DND-41 (cell line): ENCODE measurements around the gene KCNMA1.
A peak's percentile ranks its signal among the peaks of the same experiment; 100 is the strongest.

Source experiments
- ATAC-seq: fragments of 200-7000 bp; cut with Tn5 transposase; 3 replicates; pipeline ENCODE4 v1.9.1; 2021; ENCODE audit warnings: low read depth; ENCODE audit not compliant: insufficient read depth
- DNase-seq: peaks from one replicate; pipeline ENCODE4 v3.0.0-alpha.2; 2020
- H2AFZ ChIP-seq: 2 replicates; pipeline ENCODE4 v1.6.0; 2012; ENCODE audit warnings: low read depth, low read length
- H3K27ac ChIP-seq: 2 replicates; pipeline ENCODE4 v1.5.1; 2012; ENCODE audit warnings: low read length, inconsistent platforms
- H3K27me3 ChIP-seq: fragments of 200-600 bp; sonication (generic); 2 replicates; pipeline ENCODE4 v1.6.0; 2012; ENCODE audit warnings: low read length, mild to moderate bottlenecking, inconsistent platforms; ENCODE audit not compliant: insufficient read depth, poor library complexity
- H3K36me3 ChIP-seq: 2 replicates; pipeline ENCODE4 v1.5.1; 2012; ENCODE audit warnings: low read length, inconsistent platforms; ENCODE audit not compliant: insufficient read depth
- H3K4me1 ChIP-seq: 2 replicates; pipeline ENCODE4 v1.5.1; 2012; ENCODE audit warnings: mild to moderate bottlenecking, low read length; ENCODE audit not compliant: insufficient read depth
- H3K4me2 ChIP-seq: 2 replicates; pipeline ENCODE4 v1.6.0; 2012; ENCODE audit warnings: mild to moderate bottlenecking, moderate library complexity, low read length, inconsistent platforms; ENCODE audit not compliant: insufficient read depth
- H3K4me3 ChIP-seq, 2 experiments: fragments of 200-600 bp in 1 of 2; shearing (Covaris generic) in 1 of 2; 2 replicates each; pipeline ENCODE4 v1.5.1; 2012 to 2016; ENCODE audit warnings: inconsistent platforms in 2 of 2, low read length in 2 of 2, mild to moderate bottlenecking in 2 of 2, low read depth in 1 of 2, moderate library complexity in 1 of 2
- H3K79me2 ChIP-seq: 2 replicates; pipeline ENCODE4 v1.6.0; 2012; ENCODE audit warnings: low read length, inconsistent platforms; ENCODE audit not compliant: insufficient read depth
- H3K9ac ChIP-seq: 2 replicates; pipeline ENCODE4 v1.6.0; 2012; ENCODE audit warnings: low read depth, mild to moderate bottlenecking, inconsistent platforms, low read length, moderate library complexity
- H3K9me3 ChIP-seq: 2 replicates; pipeline ENCODE4 v1.5.1; 2012; ENCODE audit warnings: low read length, moderate library complexity, mild to moderate bottlenecking, inconsistent platforms; ENCODE audit not compliant: insufficient read depth, severe bottlenecking
- H4K20me1 ChIP-seq: 2 replicates; pipeline ENCODE4 v1.6.0; 2012; ENCODE audit warnings: low read length; ENCODE audit not compliant: insufficient read depth
- EZH2 ChIP-seq: IDR thresholded peaks from 3 replicates; pipeline ENCODE4 v1.6.1; 2012; ENCODE audit warnings: borderline replicate concordance, low read depth, mild to moderate bottlenecking, moderate library complexity, low read length, inconsistent platforms; ENCODE audit not compliant: severe bottlenecking
- TF ChIP-seq, protein P1 (sequence below): IDR thresholded peaks from 2 replicates; pipeline ENCODE4 v1.5.1; 2012; ENCODE audit warnings: borderline replicate concordance, low read length, moderate library complexity, mild to moderate bottlenecking; ENCODE audit not compliant: poor library complexity, severe bottlenecking; ENCODE audit errors: extremely low read depth

The KCNMA1 gene

DNA sequence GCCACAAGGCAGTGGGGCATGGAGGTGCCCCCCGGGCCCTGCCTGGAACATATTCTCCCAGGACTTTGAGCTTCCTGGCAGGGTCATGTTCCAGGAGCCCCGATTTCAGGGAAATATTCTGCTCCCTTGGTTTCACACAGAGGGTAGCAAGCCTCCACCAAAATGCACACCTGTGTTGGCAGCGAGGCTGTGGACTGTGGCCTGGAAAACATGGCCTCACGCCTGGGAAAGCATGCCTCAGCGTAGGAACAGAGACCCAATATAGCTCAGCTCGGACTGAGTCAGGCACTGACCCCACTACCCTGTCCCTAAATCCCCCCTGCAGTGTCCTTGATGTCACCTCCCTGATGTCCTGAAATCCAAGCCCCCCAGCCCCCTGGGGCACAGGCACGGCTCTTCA, 92.0 kb downstream of the KCNMA1 start:
- no peaks in the 10 kb centered on the region for H3K79me2 ChIP-seq
- H3K9ac ChIP-seq = no peak overlapping the region
- no peaks in the 10 kb centered on the region for H4K20me1 ChIP-seq
- no peak for TF ChIP-seq EZH2
- TF ChIP-seq, protein P1, sequence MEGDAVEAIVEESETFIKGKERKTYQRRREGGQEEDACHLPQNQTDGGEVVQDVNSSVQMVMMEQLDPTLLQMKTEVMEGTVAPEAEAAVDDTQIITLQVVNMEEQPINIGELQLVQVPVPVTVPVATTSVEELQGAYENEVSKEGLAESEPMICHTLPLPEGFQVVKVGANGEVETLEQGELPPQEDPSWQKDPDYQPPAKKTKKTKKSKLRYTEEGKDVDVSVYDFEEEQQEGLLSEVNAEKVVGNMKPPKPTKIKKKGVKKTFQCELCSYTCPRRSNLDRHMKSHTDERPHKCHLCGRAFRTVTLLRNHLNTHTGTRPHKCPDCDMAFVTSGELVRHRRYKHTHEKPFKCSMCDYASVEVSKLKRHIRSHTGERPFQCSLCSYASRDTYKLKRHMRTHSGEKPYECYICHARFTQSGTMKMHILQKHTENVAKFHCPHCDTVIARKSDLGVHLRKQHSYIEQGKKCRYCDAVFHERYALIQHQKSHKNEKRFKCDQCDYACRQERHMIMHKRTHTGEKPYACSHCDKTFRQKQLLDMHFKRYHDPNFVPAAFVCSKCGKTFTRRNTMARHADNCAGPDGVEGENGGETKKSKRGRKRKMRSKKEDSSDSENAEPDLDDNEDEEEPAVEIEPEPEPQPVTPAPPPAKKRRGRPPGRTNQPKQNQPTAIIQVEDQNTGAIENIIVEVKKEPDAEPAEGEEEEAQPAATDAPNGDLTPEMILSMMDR = no peak
- no peaks in the 10 kb centered on the region for H3K36me3 ChIP-seq
- no peak overlapping the region for H2AFZ ChIP-seq
- H3K9me3 ChIP-seq = no peaks in the 10 kb centered on the region
- H3K4me3 ChIP-seq = no peak overlapping the region
- H3K27ac ChIP-seq = no peak overlapping the region
- H3K4me2 ChIP-seq = no peak overlapping the region
- H3K4me1 ChIP-seq = peaks cover 25% of the 10 kb centered on the region
- DNase-seq (no peak), ATAC-seq (no peak)
- no peaks in the 10 kb centered on the region for H3K27me3 ChIP-seq

DNA sequence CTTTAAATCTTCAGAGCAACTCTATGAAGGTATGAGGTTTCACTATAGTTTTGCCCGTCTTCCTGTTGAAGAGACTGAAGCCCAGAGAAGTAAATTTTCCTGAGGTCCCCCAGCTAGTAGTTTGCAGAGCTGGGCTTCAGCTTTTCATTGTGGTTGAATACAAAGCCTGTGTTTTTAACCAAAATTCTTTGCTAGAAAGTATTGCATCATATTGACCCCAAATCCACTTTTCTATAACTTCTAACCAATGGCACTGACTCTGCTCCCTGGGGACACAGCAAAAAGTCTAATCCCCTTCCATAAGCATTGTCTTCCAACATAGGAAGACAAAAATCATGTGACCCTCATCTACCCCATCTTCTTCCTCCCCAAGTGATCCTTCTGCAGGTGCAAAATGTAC, 93.0 kb downstream of the KCNMA1 start:
- H3K79me2 ChIP-seq = no peaks in the 10 kb centered on the region
- H3K4me3 ChIP-seq = no peak overlapping the region
- TF ChIP-seq EZH2 = no peak
- TF ChIP-seq, protein P1 = no peak
- H3K4me2 ChIP-seq = no peak overlapping the region
- DNase-seq (peak; percentile 17), ATAC-seq (peak; percentile 42; the same call in 2 of the 3 replicates)
- H2AFZ ChIP-seq = no peak overlapping the region
- no peak overlapping the region for H3K27ac ChIP-seq
- peaks cover 25% of the 10 kb centered on the region for H3K4me1 ChIP-seq
- H4K20me1 ChIP-seq = no peaks in the 10 kb centered on the region
- H3K9me3 ChIP-seq = peaks cover 4% of the 10 kb centered on the region
- H3K9ac ChIP-seq = no peak overlapping the region
- no peaks in the 10 kb centered on the region for H3K27me3 ChIP-seq
- H3K36me3 ChIP-seq = no peaks in the 10 kb centered on the region

DNA sequence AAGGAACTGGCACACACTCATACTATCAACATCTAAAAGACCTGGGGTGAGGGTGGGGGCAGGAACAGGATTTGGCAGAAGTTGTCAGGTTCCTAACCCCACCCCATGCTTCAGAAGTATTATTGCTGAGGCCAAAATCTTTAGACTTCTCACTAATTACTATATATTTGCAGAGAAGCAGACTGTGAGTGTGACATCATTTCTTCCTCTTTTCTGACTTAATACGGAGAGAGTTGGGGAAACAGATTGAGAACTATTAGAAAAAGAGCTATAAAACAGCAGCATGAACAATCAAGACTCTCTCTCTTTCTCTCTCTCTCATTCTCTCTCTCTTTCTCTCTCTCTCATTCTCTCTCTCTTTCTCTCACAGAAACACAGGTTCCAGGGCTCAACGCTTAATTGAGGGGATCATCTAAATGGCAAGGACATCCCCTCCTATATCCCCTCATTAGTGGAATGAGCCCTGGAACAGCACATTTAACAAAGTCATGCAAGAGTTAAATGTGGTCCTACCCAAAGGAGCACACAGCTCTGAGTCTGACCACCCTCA, 94.8 kb downstream of the KCNMA1 start:
- Histone ChIP-seq H3K79me2 (no peaks in the 10 kb centered on the region), H3K4me1 (peaks cover 25% of the 10 kb centered on the region), H4K20me1 (no peaks in the 10 kb centered on the region), H2AFZ (no peak overlapping the region), H3K4me3 (no peak overlapping the region), H3K9ac (no peak overlapping the region), H3K27ac (no peak overlapping the region), H3K27me3 (no peaks in the 10 kb centered on the region), H3K4me2 (no peak overlapping the region), H3K36me3 (no peaks in the 10 kb centered on the region), H3K9me3 (peaks cover 5% of the 10 kb centered on the region)
- ATAC-seq = no peak; the same call in 2 of the 3 replicates
- TF ChIP-seq, protein P1 = no peak
- no peak for TF ChIP-seq EZH2
- DNase-seq = no peak
